SU-DHL-6 (cell line): ENCODE measurements around the gene DHCR24.

Experiments
- H2AFZ ChIP-seq: fragments of 200-600 bp; sonication (generic); 2 replicates; pipeline ENCODE4 v1.6.1; 2014; ENCODE audit warnings: low read depth, mild to moderate bottlenecking, moderate library complexity, mixed read lengths, antibody characterized with exemption, low read length; ENCODE audit not compliant: severe bottlenecking
- H3F3A ChIP-seq: fragments of 200-600 bp; shearing (Covaris generic); 2 replicates; pipeline ENCODE4 v1.6.0; 2016; ENCODE audit warnings: antibody characterized with exemption, mild to moderate bottlenecking; ENCODE audit not compliant: insufficient read depth
- H3K27ac ChIP-seq: fragments of 200-600 bp; sonication (generic); 2 replicates; pipeline ENCODE4 v1.5.1; 2016; ENCODE audit warnings: low read depth, mild to moderate bottlenecking, low read length, moderate library complexity, mixed read lengths
- H3K27me3 ChIP-seq: fragments of 200-600 bp; sonication (generic), shearing (Covaris generic); 2 replicates; pipeline ENCODE4 v1.6.0; 2014; ENCODE audit warnings: mild to moderate bottlenecking, low read length
- H3K36me3 ChIP-seq: fragments of 200-600 bp; sonication (generic); 2 replicates; pipeline ENCODE4 v1.6.1; 2014; ENCODE audit warnings: mild to moderate bottlenecking, low read length, mixed read lengths
- H3K4me2 ChIP-seq: fragments of 300-600, 200-600 bp; shearing (Covaris generic), sonication (generic); 2 replicates; pipeline ENCODE4 v1.6.0; 2014; ENCODE audit warnings: low read length, low read depth, mild to moderate bottlenecking; ENCODE audit not compliant: poor library complexity, severe bottlenecking
- H3K4me3 ChIP-seq: fragments of 200-600 bp; sonication (generic); 2 replicates; pipeline ENCODE4 v1.5.1; 2014; ENCODE audit warnings: antibody characterized with exemption, low read length, mild to moderate bottlenecking, mixed read lengths; ENCODE audit not compliant: insufficient read depth, poor library complexity, severe bottlenecking
- H3K79me2 ChIP-seq: fragments of 200-600 bp; sonication (generic); 2 replicates; pipeline ENCODE4 v1.6.1; 2014; ENCODE audit warnings: mild to moderate bottlenecking, low read length, moderate library complexity; ENCODE audit not compliant: insufficient read depth
- H3K9ac ChIP-seq: fragments of 200-600 bp; sonication (generic); 2 replicates; pipeline ENCODE4 v1.7.0; 2014; ENCODE audit warnings: mild to moderate bottlenecking, low read length
- H3K9me2 ChIP-seq: fragments of 200-600 bp; sonication (generic); replicated peaks from 2 replicates; pipeline ENCODE4 v1.6.1; 2014; ENCODE audit warnings: low read length; ENCODE audit not compliant: insufficient read depth
- H3K9me3 ChIP-seq: fragments of 200-600 bp; sonication (generic); 2 replicates; pipeline ENCODE4 v1.6.1; 2014; ENCODE audit warnings: low read length, mixed read lengths; ENCODE audit not compliant: insufficient read depth
- H4K20me1 ChIP-seq: fragments of 200-600 bp; sonication (generic); 2 replicates; pipeline ENCODE4 v1.6.1; 2014; ENCODE audit warnings: low read depth, mild to moderate bottlenecking, antibody characterized with exemption, low read length, moderate library complexity, mixed read lengths
- EZH2phosphoT487 ChIP-seq: fragments of 200-600 bp; sonication (generic), shearing (Covaris generic); conservative IDR thresholded peaks from 2 replicates; pipeline ENCODE4 v1.6.1; 2018; ENCODE audit warnings: mild to moderate bottlenecking, antibody characterized with exemption, low read length, moderate library complexity, mixed read lengths
- TF ChIP-seq, protein P1 (sequence below): fragments of 200-600 bp; sonication (generic); IDR thresholded peaks from one replicate; pipeline ENCODE4 v1.5.1; 2017; ENCODE audit warnings: antibody characterized with exemption, mild to moderate bottlenecking, low read length, moderate library complexity; ENCODE audit not compliant: insufficient read depth, poor library complexity, severe bottlenecking

The DHCR24 gene

GRCh38 chr1:54842963-54843362 is 44.0 kb downstream of the DHCR24 start:
- no peaks in the 10 kb centered on the region for H4K20me1 ChIP-seq
- no peak overlapping the region for H3K9ac ChIP-seq
- no peaks in the 10 kb centered on the region for H3K9me3 ChIP-seq
- H3K4me2 ChIP-seq: no peak overlapping the region
- H3K79me2 ChIP-seq: no peaks in the 10 kb centered on the region
- no peaks in the 10 kb centered on the region for H3K36me3 ChIP-seq
- H3K4me3 ChIP-seq: no peak overlapping the region
- TF ChIP-seq EZH2phosphoT487: no peak
- TF ChIP-seq, protein P1, sequence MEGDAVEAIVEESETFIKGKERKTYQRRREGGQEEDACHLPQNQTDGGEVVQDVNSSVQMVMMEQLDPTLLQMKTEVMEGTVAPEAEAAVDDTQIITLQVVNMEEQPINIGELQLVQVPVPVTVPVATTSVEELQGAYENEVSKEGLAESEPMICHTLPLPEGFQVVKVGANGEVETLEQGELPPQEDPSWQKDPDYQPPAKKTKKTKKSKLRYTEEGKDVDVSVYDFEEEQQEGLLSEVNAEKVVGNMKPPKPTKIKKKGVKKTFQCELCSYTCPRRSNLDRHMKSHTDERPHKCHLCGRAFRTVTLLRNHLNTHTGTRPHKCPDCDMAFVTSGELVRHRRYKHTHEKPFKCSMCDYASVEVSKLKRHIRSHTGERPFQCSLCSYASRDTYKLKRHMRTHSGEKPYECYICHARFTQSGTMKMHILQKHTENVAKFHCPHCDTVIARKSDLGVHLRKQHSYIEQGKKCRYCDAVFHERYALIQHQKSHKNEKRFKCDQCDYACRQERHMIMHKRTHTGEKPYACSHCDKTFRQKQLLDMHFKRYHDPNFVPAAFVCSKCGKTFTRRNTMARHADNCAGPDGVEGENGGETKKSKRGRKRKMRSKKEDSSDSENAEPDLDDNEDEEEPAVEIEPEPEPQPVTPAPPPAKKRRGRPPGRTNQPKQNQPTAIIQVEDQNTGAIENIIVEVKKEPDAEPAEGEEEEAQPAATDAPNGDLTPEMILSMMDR: no peak
- no peak overlapping the region for H2AFZ ChIP-seq
- H3F3A ChIP-seq: no peaks in the 10 kb centered on the region
- H3K27ac ChIP-seq: no peak overlapping the region
- H3K9me2 ChIP-seq: no peaks in the 10 kb centered on the region
- no peaks in the 10 kb centered on the region for H3K27me3 ChIP-seq

- Histone ChIP-seq H3K9me3 (no peaks in the 10 kb centered on the region), H2AFZ (no peak overlapping the region), H3K79me2 (no peaks in the 10 kb centered on the region), H4K20me1 (no peaks in the 10 kb centered on the region), H3K27me3 (no peaks in the 10 kb centered on the region), H3K9me2 (no peaks in the 10 kb centered on the region), H3K9ac (no peak overlapping the region), H3F3A (no peaks in the 10 kb centered on the region), H3K36me3 (no peaks in the 10 kb centered on the region), H3K27ac (no peak overlapping the region), H3K4me3 (no peak overlapping the region), H3K4me2 (no peak overlapping the region)
- TF ChIP-seq, protein P1: no peak
- no peak for TF ChIP-seq EZH2phosphoT487
Observed at GRCh38 chr1:54842206-54842915, 44.6 kb downstream of the DHCR24 start.

DNA sequence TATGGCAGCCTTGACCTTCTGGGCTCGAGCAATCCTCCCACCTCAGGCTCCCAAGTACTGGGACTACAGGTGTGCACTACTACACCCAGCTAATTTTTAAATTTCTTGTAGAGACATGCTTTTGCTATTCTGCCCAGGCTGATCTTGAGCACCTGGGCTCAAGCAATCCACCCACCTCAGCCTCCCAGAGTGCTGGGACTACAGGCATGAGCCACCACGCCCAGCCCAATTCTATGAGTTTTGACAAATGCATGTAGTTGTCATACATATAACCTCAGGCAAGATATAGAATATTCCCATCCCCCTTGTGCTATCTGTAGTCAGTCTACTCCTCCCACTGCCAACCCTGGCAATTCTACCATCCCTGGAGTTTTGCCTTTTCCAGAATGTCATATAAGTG is 47.2 kb downstream of the DHCR24 start:
- H3K4me3 ChIP-seq: no peak overlapping the region
- no peak overlapping the region for H3K4me2 ChIP-seq
- no peak for TF ChIP-seq EZH2phosphoT487
- TF ChIP-seq, protein P1: no peak
- no peaks in the 10 kb centered on the region for H4K20me1 ChIP-seq
- H3K9me2 ChIP-seq: no peaks in the 10 kb centered on the region
- no peak overlapping the region for H3K9ac ChIP-seq
- H3K36me3 ChIP-seq: no peaks in the 10 kb centered on the region
- no peaks in the 10 kb centered on the region for H3K27me3 ChIP-seq
- H3K9me3 ChIP-seq: no peaks in the 10 kb centered on the region
- no peak overlapping the region for H2AFZ ChIP-seq
- no peaks in the 10 kb centered on the region for H3K79me2 ChIP-seq
- H3F3A ChIP-seq: no peaks in the 10 kb centered on the region
- H3K27ac ChIP-seq: no peak overlapping the region
